Measurements from ENCODE around the gene MYRF.

The MYRF gene

DNA sequence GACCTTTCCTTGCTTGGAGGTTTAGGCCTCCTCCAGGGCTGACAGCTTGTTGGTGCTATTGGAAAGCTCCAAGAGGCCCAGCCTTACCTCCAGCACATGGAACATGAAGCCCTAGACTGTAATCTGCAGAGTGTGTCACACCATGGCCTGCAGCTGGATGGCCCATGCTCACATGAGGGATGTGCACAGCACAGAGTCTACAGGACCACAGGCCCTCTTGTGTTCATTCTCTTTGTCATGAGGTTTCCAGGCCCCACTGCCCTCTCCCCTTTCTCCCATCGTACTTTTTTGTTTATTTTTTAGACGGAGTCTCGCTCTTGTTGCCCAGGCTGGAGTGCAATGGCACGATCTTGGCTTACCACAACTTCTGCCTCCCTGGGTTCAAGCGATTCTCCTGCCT lies 54.3 kb downstream of the MYRF start:
- Histone ChIP-seq H3K4me1 (ENCODE audit: insufficient read depth, low read length, poor library complexity, severe bottlenecking) (no peaks in the 10 kb centered on the region), H3K9me3 (ENCODE audit: insufficient read depth, low read depth, low read length) (no peaks in the 10 kb centered on the region), H3K36me3 (ENCODE audit: insufficient read depth, low read length) (peaks cover 93% of the 10 kb centered on the region; the same call in 1 of the 2 replicates), H3K4me2 (ENCODE audit: low read depth, low read length, poor library complexity, severe bottlenecking) (no peak overlapping the region), H2AFZ (ENCODE audit: low read length) (no peak overlapping the region), H3F3A (ENCODE audit: low read depth) (no peaks in the 10 kb centered on the region), H4K20me1 (ENCODE audit: insufficient read depth, low read length, poor library complexity, severe bottlenecking) (no peaks in the 10 kb centered on the region), H3K4me3 (ENCODE audit: low read length, poor library complexity, severe bottlenecking) (no peak overlapping the region), H3K9ac (ENCODE audit: low read depth, low read length, poor library complexity, severe bottlenecking) (no peak overlapping the region), H3K79me2 (ENCODE audit: insufficient read depth, low read length) (peaks cover 1% of the 10 kb centered on the region; the same call in 1 of the 2 replicates), H3K9me2 (replicated peaks; ENCODE audit: low read depth, low read length) (no peaks in the 10 kb centered on the region), H3K27me3 (ENCODE audit: insufficient read depth, low read length, poor library complexity, severe bottlenecking) (no peaks in the 10 kb centered on the region)
- no peak for TF ChIP-seq EZH2phosphoT487 (IDR thresholded peaks at IDR 0.05; ENCODE audit: borderline replicate concordance)
- TF ChIP-seq, protein P1, sequence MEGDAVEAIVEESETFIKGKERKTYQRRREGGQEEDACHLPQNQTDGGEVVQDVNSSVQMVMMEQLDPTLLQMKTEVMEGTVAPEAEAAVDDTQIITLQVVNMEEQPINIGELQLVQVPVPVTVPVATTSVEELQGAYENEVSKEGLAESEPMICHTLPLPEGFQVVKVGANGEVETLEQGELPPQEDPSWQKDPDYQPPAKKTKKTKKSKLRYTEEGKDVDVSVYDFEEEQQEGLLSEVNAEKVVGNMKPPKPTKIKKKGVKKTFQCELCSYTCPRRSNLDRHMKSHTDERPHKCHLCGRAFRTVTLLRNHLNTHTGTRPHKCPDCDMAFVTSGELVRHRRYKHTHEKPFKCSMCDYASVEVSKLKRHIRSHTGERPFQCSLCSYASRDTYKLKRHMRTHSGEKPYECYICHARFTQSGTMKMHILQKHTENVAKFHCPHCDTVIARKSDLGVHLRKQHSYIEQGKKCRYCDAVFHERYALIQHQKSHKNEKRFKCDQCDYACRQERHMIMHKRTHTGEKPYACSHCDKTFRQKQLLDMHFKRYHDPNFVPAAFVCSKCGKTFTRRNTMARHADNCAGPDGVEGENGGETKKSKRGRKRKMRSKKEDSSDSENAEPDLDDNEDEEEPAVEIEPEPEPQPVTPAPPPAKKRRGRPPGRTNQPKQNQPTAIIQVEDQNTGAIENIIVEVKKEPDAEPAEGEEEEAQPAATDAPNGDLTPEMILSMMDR (conservative IDR thresholded peaks at IDR 0.05; ENCODE audit: low read length), result no peak

DNA sequence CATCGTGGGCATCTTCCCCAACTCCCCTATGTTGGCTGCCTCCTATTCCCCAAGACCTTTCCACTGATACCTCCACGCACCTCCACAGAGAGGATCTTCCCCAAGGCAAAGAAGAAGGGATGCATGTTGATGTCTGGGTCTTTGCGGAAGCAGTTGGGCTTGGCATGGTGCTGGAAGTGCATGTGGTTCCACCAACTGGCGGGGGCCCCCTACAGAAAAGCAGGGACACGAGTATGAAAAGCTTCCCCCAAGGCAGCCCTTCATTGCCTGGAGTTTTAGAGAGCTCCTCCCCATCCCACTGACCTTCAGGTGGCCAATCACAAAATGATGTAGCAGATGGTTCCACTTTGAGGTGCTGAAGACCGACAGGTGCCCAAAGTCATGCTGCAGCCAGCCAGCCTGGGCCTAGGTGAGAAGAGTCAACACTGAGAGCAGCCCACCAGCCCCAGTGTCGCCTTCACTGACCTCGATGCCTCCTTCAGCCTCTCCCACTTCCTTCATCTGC lies 58.3 kb downstream of the MYRF start:
- no peak overlapping the region for H3K4me2 ChIP-seq (ENCODE audit: low read depth, low read length, poor library complexity, severe bottlenecking)
- H3K36me3 ChIP-seq (ENCODE audit: insufficient read depth, low read length), result peaks cover 72% of the 10 kb centered on the region; the same call in 1 of the 2 replicates
- peaks cover 5% of the 10 kb centered on the region for H3K27me3 ChIP-seq (ENCODE audit: insufficient read depth, low read length, poor library complexity, severe bottlenecking)
- no peak overlapping the region for H3K9ac ChIP-seq (ENCODE audit: low read depth, low read length, poor library complexity, severe bottlenecking)
- peaks cover 40% of the 10 kb centered on the region for H3K79me2 ChIP-seq (ENCODE audit: insufficient read depth, low read length)
- H3K4me1 ChIP-seq (ENCODE audit: insufficient read depth, low read length, poor library complexity, severe bottlenecking), result peaks cover 10% of the 10 kb centered on the region
- H3K4me3 ChIP-seq (ENCODE audit: low read length, poor library complexity, severe bottlenecking), result no peak overlapping the region
- no peak overlapping the region for H2AFZ ChIP-seq (ENCODE audit: low read length)
- H3K9me3 ChIP-seq (ENCODE audit: insufficient read depth, low read depth, low read length), result no peaks in the 10 kb centered on the region
- H3F3A ChIP-seq (ENCODE audit: low read depth), result no peaks in the 10 kb centered on the region
- peaks cover 20% of the 10 kb centered on the region for H4K20me1 ChIP-seq (ENCODE audit: insufficient read depth, low read length, poor library complexity, severe bottlenecking)
- no peaks in the 10 kb centered on the region for H3K9me2 ChIP-seq (replicated peaks; ENCODE audit: low read depth, low read length)
- no peak for TF ChIP-seq EZH2phosphoT487 (IDR thresholded peaks at IDR 0.05; ENCODE audit: borderline replicate concordance)
- TF ChIP-seq, protein P1 (conservative IDR thresholded peaks at IDR 0.05; ENCODE audit: low read length), result no peak

DNA sequence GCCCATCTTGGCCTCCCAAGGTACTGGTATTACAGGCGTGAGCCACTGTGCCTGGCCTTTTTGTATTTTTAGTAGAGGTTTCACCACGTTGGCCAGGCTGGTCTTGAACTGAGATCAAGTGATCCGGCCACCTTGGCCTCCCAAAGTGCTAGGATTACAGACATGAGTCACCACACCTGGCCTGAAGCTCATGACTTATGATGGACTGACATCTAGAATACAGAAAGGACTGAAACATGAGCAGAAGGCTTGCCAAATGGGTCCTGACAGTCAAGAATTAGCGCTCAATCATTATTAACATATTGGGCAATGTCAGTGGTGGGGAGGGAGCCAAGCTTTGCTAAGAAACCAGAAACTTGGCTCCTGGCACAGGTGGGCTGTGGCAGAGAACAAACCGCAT lies 59.4 kb downstream of the MYRF start:
- Histone ChIP-seq H3K9ac (ENCODE audit: low read depth, low read length, poor library complexity, severe bottlenecking) (no peak overlapping the region), H3K9me3 (ENCODE audit: insufficient read depth, low read depth, low read length) (no peaks in the 10 kb centered on the region), H3K4me1 (ENCODE audit: insufficient read depth, low read length, poor library complexity, severe bottlenecking) (peaks cover 10% of the 10 kb centered on the region), H2AFZ (ENCODE audit: low read length) (no peak overlapping the region), H3K9me2 (replicated peaks; ENCODE audit: low read depth, low read length) (no peaks in the 10 kb centered on the region), H3K79me2 (ENCODE audit: insufficient read depth, low read length) (peaks cover 50% of the 10 kb centered on the region), H3K4me3 (ENCODE audit: low read length, poor library complexity, severe bottlenecking) (no peak overlapping the region), H3K36me3 (ENCODE audit: insufficient read depth, low read length) (peaks cover 67% of the 10 kb centered on the region; the same call in 1 of the 2 replicates), H3F3A (ENCODE audit: low read depth) (no peaks in the 10 kb centered on the region), H4K20me1 (ENCODE audit: insufficient read depth, low read length, poor library complexity, severe bottlenecking) (peaks cover 22% of the 10 kb centered on the region), H3K27me3 (ENCODE audit: insufficient read depth, low read length, poor library complexity, severe bottlenecking) (peaks cover 14% of the 10 kb centered on the region), H3K4me2 (ENCODE audit: low read depth, low read length, poor library complexity, severe bottlenecking) (no peak overlapping the region)
- no peak for TF ChIP-seq EZH2phosphoT487 (IDR thresholded peaks at IDR 0.05; ENCODE audit: borderline replicate concordance)
- TF ChIP-seq, protein P1 (conservative IDR thresholded peaks at IDR 0.05; ENCODE audit: low read length), result no peak
